Central memory CD8-positive, alpha-beta T cell (primary cell): Measurements from ENCODE around the gene COL15A1.

ENCODE experiments used
- ATAC-seq: fragments of 150-1000 bp; cut with Tn5 transposase; replicated peaks from 2 replicates; pipeline ENCODE4 v1.10.0; 2022; ENCODE audit warnings: mild to moderate bottlenecking, moderate FRiP score, moderate number of reproducible peaks; ENCODE audit not compliant: poor library complexity, severe bottlenecking; ENCODE audit errors: extremely low read depth
- DNase-seq, 2 donors: peaks; one replicate each; pipeline ENCODE4 v3.0.0; 2021; ENCODE audit warnings: low spot score in 2 of 2
- H3K27ac Mint-ChIP-seq: one replicate; pipeline ENCODE4 v1.8.0; 2022; ENCODE audit warnings: low read depth, mild to moderate bottlenecking, moderate library complexity, mixed read lengths
- H3K27me3 Mint-ChIP-seq: one replicate; pipeline ENCODE4 v1.8.0; 2022; ENCODE audit warnings: mixed read lengths
- H3K36me3 Mint-ChIP-seq: one replicate; pipeline ENCODE4 v1.8.0; 2022; ENCODE audit warnings: mild to moderate bottlenecking, moderate library complexity, mixed read lengths; ENCODE audit not compliant: insufficient read depth
- H3K4me1 Mint-ChIP-seq: one replicate; pipeline ENCODE4 v1.8.0; 2022; ENCODE audit warnings: mixed read lengths
- H3K4me3 Mint-ChIP-seq: one replicate; pipeline ENCODE4 v1.8.0; 2022; ENCODE audit warnings: mild to moderate bottlenecking, moderate library complexity, mixed read lengths
- H3K9me3 Mint-ChIP-seq: one replicate; pipeline ENCODE4 v1.8.0; 2022; ENCODE audit warnings: mixed read lengths

Gene COL15A1

GRCh38 chr9:99058964-99059921, 115.5 kb downstream of the COL15A1 start:
- DNase-seq: no peak
- Mint-ChIP-seq H3K4me1 (peaks cover 86% of the 10 kb centered on the region), H3K9me3 (no peaks in the 10 kb centered on the region), H3K4me3 (peak overlapping the region; percentile 86), H3K27me3 (no peaks in the 10 kb centered on the region), H3K36me3 (peaks cover 14% of the 10 kb centered on the region), H3K27ac (peak overlapping the region; percentile 86)
- ATAC-seq: peak; percentile 20

- Mint-ChIP-seq H3K27me3 (no peaks in the 10 kb centered on the region), H3K9me3 (no peaks in the 10 kb centered on the region), H3K36me3 (peaks cover 14% of the 10 kb centered on the region), H3K27ac (peak overlapping the region; percentile 29), H3K4me1 (peaks cover 87% of the 10 kb centered on the region), H3K4me3 (no peak overlapping the region)
- no peak for ATAC-seq
- DNase-seq: no peak
Observed at GRCh38 chr9:99060621-99061020, 116.9 kb downstream of the COL15A1 start.

DNA sequence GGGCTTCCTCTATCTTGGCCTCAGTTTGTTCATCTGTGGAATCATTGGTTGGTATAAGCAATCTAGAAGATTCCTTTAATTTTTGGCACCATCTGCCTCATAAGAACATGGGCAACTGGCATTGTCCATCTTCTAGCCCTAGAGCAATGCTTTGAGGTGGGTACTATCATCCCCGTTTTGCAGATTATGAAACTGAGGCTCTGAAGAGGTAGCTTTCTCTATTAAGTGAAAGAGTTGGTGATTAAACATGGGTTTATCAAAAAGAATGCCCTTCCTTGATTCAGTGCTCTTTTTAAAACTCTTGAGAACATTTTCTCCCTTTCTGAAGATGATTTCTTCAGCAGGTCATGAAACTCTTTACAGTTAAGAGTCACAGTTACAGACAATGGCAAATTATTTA, 118.8 kb downstream of the COL15A1 start:
- Mint-ChIP-seq H3K36me3 (peaks cover 11% of the 10 kb centered on the region), H3K4me3 (no peak overlapping the region), H3K27me3 (no peaks in the 10 kb centered on the region), H3K9me3 (no peaks in the 10 kb centered on the region), H3K4me1 (peaks cover 76% of the 10 kb centered on the region), H3K27ac (no peak overlapping the region)
- DNase-seq: no peak
- ATAC-seq: no peak

DNA sequence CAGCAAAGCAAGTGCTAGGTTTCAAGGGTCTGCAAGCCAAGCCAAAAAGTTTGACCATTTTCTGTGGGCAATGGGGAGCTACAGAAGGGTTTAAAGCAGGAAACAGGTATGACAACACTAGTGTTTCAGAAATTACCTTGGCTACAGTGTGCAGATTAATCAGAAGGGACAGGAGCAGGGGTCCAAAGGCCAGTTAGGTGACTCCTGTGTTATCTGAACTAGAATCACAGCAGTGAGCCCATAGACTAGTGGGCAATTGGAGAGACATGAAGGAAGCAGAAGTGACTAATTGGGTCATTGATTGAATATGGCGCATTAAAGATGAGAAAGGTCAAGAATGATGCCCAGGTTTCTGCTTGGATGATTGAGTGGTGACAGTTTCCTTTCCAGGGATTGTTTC, 119.8 kb downstream of the COL15A1 start:
- H3K4me1 Mint-ChIP-seq: peaks cover 70% of the 10 kb centered on the region
- DNase-seq: no peak
- H3K27ac Mint-ChIP-seq: peak overlapping the region; percentile 14
- ATAC-seq: no peak
- H3K36me3 Mint-ChIP-seq: peaks cover 4% of the 10 kb centered on the region
- H3K4me3 Mint-ChIP-seq: no peak overlapping the region
- H3K9me3 Mint-ChIP-seq: no peaks in the 10 kb centered on the region
- no peaks in the 10 kb centered on the region for H3K27me3 Mint-ChIP-seq

- H3K27me3 Mint-ChIP-seq: no peaks in the 10 kb centered on the region
- no peak overlapping the region for H3K27ac Mint-ChIP-seq
- DNase-seq (no peak), ATAC-seq (no peak)
- H3K9me3 Mint-ChIP-seq: no peaks in the 10 kb centered on the region
- H3K4me3 Mint-ChIP-seq: no peak overlapping the region
- H3K4me1 Mint-ChIP-seq: peaks cover 71% of the 10 kb centered on the region
- H3K36me3 Mint-ChIP-seq: peaks cover 2% of the 10 kb centered on the region
Observed at GRCh38 chr9:99066571-99066970, 122.9 kb downstream of the COL15A1 start.

- Mint-ChIP-seq H3K36me3 (peaks cover 2% of the 10 kb centered on the region), H3K4me3 (peak overlapping the region; percentile 2), H3K27ac (peak overlapping the region; percentile 19), H3K4me1 (peaks cover 66% of the 10 kb centered on the region), H3K9me3 (no peaks in the 10 kb centered on the region), H3K27me3 (no peaks in the 10 kb centered on the region)
- ATAC-seq (no peak), DNase-seq (no peak)
Observed at GRCh38 chr9:99069075-99069474, 125.4 kb downstream of the COL15A1 start.

DNA sequence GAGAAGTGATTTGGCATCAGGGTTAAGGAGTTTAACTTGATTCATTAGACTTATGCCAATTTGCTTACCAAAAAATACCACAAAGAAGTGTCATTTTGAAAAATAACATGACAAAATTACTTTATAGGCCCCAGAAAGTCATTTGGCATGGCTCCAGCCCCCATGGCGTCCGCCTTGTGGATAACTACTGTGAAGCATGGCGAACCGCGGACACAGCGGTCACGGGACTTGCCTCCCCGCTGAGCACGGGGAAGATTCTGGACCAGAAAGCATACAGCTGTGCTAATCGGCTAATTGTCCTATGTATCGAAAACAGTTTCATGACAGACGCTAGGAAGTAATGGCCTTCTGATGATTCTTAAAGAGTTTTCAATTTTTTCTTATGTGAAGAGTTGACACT, 125.8 kb downstream of the COL15A1 start:
- ATAC-seq (no peak), DNase-seq (no peak)
- H3K36me3 Mint-ChIP-seq: peaks cover 2% of the 10 kb centered on the region
- H3K27ac Mint-ChIP-seq: peak overlapping the region; percentile 19
- H3K4me3 Mint-ChIP-seq: peak overlapping the region; percentile 2
- H3K4me1 Mint-ChIP-seq: peaks cover 66% of the 10 kb centered on the region
- no peaks in the 10 kb centered on the region for H3K27me3 Mint-ChIP-seq
- H3K9me3 Mint-ChIP-seq: no peaks in the 10 kb centered on the region

- peaks cover 68% of the 10 kb centered on the region for H3K4me1 Mint-ChIP-seq
- DNase-seq (no peak), ATAC-seq (no peak)
- no peaks in the 10 kb centered on the region for H3K27me3 Mint-ChIP-seq
- no peak overlapping the region for H3K4me3 Mint-ChIP-seq
- H3K9me3 Mint-ChIP-seq: no peaks in the 10 kb centered on the region
- H3K27ac Mint-ChIP-seq: no peak overlapping the region
- peaks cover 2% of the 10 kb centered on the region for H3K36me3 Mint-ChIP-seq
Observed at GRCh38 chr9:99070681-99071080, 127.0 kb downstream of the COL15A1 start.

DNA sequence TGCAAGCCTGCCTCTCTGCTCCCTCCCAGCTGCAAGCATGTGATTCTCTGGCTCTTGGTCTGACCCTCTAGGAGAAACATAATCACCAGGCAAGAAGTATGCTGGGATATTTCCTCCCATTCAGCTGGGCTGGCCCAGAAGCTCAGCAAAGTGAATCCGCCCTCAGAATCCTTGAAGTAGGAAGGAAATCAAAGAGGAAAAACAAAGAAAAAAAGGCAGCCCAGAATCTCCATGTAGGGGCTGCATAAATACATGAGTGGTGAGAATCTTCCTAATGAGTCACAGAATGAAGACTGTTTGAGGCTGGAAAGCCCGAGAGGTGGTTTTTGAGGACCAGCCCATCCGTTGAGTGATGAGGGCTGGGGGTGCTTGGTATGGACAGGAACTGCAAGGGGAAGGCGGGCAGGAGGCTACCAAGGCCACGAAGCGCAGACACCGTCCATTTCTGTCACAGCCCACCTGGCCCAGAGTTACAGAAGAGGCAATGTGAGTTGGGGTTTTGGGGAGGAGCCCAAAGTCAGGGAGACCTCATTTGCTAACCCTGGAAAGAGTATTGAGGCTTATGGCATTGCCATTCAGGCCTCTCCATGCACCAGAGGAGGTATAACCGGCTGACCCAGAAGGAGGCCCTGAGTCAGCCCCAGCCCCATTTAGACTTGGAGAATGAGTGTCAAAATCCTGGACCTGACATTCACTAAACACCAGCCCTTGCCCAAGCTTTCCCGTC, 127.8 kb downstream of the COL15A1 start:
- H3K4me3 Mint-ChIP-seq: no peak overlapping the region
- H3K27ac Mint-ChIP-seq: peak overlapping the region; percentile 46
- DNase-seq (no peak), ATAC-seq (no peak)
- H3K4me1 Mint-ChIP-seq: peaks cover 74% of the 10 kb centered on the region
- no peaks in the 10 kb centered on the region for H3K27me3 Mint-ChIP-seq
- H3K9me3 Mint-ChIP-seq: no peaks in the 10 kb centered on the region
- peaks cover 2% of the 10 kb centered on the region for H3K36me3 Mint-ChIP-seq

- H3K27ac Mint-ChIP-seq: peak overlapping the region; percentile 46
- ATAC-seq: no peak
- peaks cover 4% of the 10 kb centered on the region for H3K36me3 Mint-ChIP-seq
- no peak for DNase-seq
- H3K9me3 Mint-ChIP-seq: no peaks in the 10 kb centered on the region
- no peaks in the 10 kb centered on the region for H3K27me3 Mint-ChIP-seq
- H3K4me1 Mint-ChIP-seq: peaks cover 75% of the 10 kb centered on the region
- no peak overlapping the region for H3K4me3 Mint-ChIP-seq
Observed at GRCh38 chr9:99072040-99072394, 128.3 kb downstream of the COL15A1 start.

- no peak for ATAC-seq
- H3K36me3 Mint-ChIP-seq: peaks cover 5% of the 10 kb centered on the region
- H3K4me1 Mint-ChIP-seq: peaks cover 79% of the 10 kb centered on the region
- H3K27me3 Mint-ChIP-seq: no peaks in the 10 kb centered on the region
- DNase-seq: no peak
- no peaks in the 10 kb centered on the region for H3K9me3 Mint-ChIP-seq
- H3K27ac Mint-ChIP-seq: no peak overlapping the region
- H3K4me3 Mint-ChIP-seq: no peak overlapping the region
Observed at GRCh38 chr9:99073347-99073746, 129.6 kb downstream of the COL15A1 start.

GRCh38 chr9:99073985-99074901, 130.5 kb downstream of the COL15A1 start:
- no peak for ATAC-seq
- H3K27ac Mint-ChIP-seq: peak overlapping the region; percentile 96

More at GRCh38 chr9:99073985-99074901, 130.5 kb downstream of the COL15A1 start:
- DNase-seq: no peak
- peaks cover 78% of the 10 kb centered on the region for H3K4me1 Mint-ChIP-seq
- H3K36me3 Mint-ChIP-seq: peaks cover 5% of the 10 kb centered on the region
- no peaks in the 10 kb centered on the region for H3K9me3 Mint-ChIP-seq
- no peaks in the 10 kb centered on the region for H3K27me3 Mint-ChIP-seq
- H3K4me3 Mint-ChIP-seq: peak overlapping the region; percentile 32
